Cardiac muscle cell (in vitro differentiated cells and primary cell): ENCODE data around the gene PRXL2B. TPM values are rescaled to one million over a fixed set of nuclear protein-coding genes. Genes with fewer than 3 reads are reported as not detected.

Experiments used
- DNase-seq, 2 donors: peaks; one replicate each; pipeline versions ENCODE4 v3.0.0 to v3.0.0-alpha.2; 2010 to 2017; ENCODE audit warnings: low read depth in 1 of 2, low spot score in 1 of 2
- H3K27ac ChIP-seq: fragments of 200-600 bp; sonication (generic); 2 replicates; pipeline ENCODE4 v1.5.1; 2016
- H3K27me3 ChIP-seq: fragments of 200-600 bp; sonication (generic); 2 replicates; pipeline ENCODE4 v1.6.0; 2016; ENCODE audit warnings: control low read depth
- H3K36me3 ChIP-seq: fragments of 200-600 bp; sonication (generic); 2 replicates; pipeline ENCODE4 v1.5.1; 2016; ENCODE audit warnings: control low read depth
- H3K4me1 ChIP-seq: fragments of 200-600 bp; sonication (generic); 2 replicates; pipeline ENCODE4 v1.8.1; 2017; ENCODE audit warnings: low read depth, mild to moderate bottlenecking, mixed run types
- H3K4me3 ChIP-seq: fragments of 200-600 bp; sonication (generic); 2 replicates; pipeline ENCODE4 v1.5.1; 2016; ENCODE audit warnings: mild to moderate bottlenecking
- H3K9me3 ChIP-seq: fragments of 200-600 bp; sonication (generic); 2 replicates; pipeline ENCODE4 v1.5.1; 2017; ENCODE audit warnings: low read depth, mild to moderate bottlenecking, control low read depth
- CTCF ChIP-seq: IDR thresholded peaks from 2 replicates; pipeline ENCODE4 v1.5.1; 2012; ENCODE audit warnings: low read depth, mild to moderate bottlenecking, low read length
- polyA plus RNA-seq: library from polyadenylated mRNA; unstranded; fragments of >200 nt; fragmentation: Nextera tagmentation; extraction: Ambion mirVana; gene quantifications from 2 replicates; pipeline ENCODE4 v1.2.1, GENCODE V29; 2016
- total RNA-seq: library from RNA; depleted of rRNA; stranded (reverse); fragments of >200 nt; gene quantifications from 2 replicates; pipeline ENCODE4 v1.2.3, GENCODE V29; 2016

The PRXL2B gene
- total and polyA plus RNA-seq, 2 experiments from 2014 or later: 53.0 to 59.5 TPM

GRCh38 chr1:2628933-2629626, 42.5 kb downstream of the PRXL2B start:
- no peaks in the 10 kb centered on the region for H3K4me1 ChIP-seq
- TF ChIP-seq CTCF: no peak
- no peak overlapping the region for H3K4me3 ChIP-seq
- H3K9me3 ChIP-seq: no peaks in the 10 kb centered on the region
- no peaks in the 10 kb centered on the region for H3K36me3 ChIP-seq
- DNase-seq: no peak
- no peaks in the 10 kb centered on the region for H3K27me3 ChIP-seq
- H3K27ac ChIP-seq: no peak overlapping the region

- H3K4me1 ChIP-seq: no peaks in the 10 kb centered on the region
- no peak overlapping the region for H3K4me3 ChIP-seq
- H3K27me3 ChIP-seq: no peaks in the 10 kb centered on the region
- H3K36me3 ChIP-seq: no peaks in the 10 kb centered on the region
- H3K9me3 ChIP-seq: no peaks in the 10 kb centered on the region
- no peak overlapping the region for H3K27ac ChIP-seq
- no peak for DNase-seq
- no peak for TF ChIP-seq CTCF
These were observed 43.3 kb downstream of the PRXL2B start for GRCh38 chr1:2629627-2630497.

GRCh38 chr1:2630498-2631135, 44.0 kb downstream of the PRXL2B start:
- no peaks in the 10 kb centered on the region for H3K9me3 ChIP-seq
- no peak for DNase-seq
- H3K27me3 ChIP-seq: no peaks in the 10 kb centered on the region
- no peaks in the 10 kb centered on the region for H3K4me1 ChIP-seq
- no peak overlapping the region for H3K27ac ChIP-seq
- H3K4me3 ChIP-seq: no peak overlapping the region
- TF ChIP-seq CTCF: no peak
- H3K36me3 ChIP-seq: no peaks in the 10 kb centered on the region

- Histone ChIP-seq H3K27me3 (no peaks in the 10 kb centered on the region), H3K27ac (no peak overlapping the region), H3K36me3 (no peaks in the 10 kb centered on the region), H3K4me1 (no peaks in the 10 kb centered on the region), H3K9me3 (no peaks in the 10 kb centered on the region), H3K4me3 (no peak overlapping the region)
- DNase-seq: no peak
- no peak for TF ChIP-seq CTCF
These were observed 44.8 kb downstream of the PRXL2B start for GRCh38 chr1:2631136-2632050.

- no peaks in the 10 kb centered on the region for H3K27me3 ChIP-seq
- no peak overlapping the region for H3K27ac ChIP-seq
These were observed 45.5 kb downstream of the PRXL2B start for GRCh38 chr1:2632051-2632430.

More at GRCh38 chr1:2632051-2632430, 45.5 kb downstream of the PRXL2B start:
- H3K4me3 ChIP-seq: no peak overlapping the region
- no peak for TF ChIP-seq CTCF
- no peaks in the 10 kb centered on the region for H3K4me1 ChIP-seq
- no peak for DNase-seq
- H3K36me3 ChIP-seq: no peaks in the 10 kb centered on the region
- H3K9me3 ChIP-seq: no peaks in the 10 kb centered on the region
